ENCODE results near the gene NAV1. TPM values are rescaled to one million over a fixed set of nuclear protein-coding genes. Genes with fewer than 3 reads are reported as not detected.

The NAV1 gene
- total and polyA plus RNA-seq, 9 of the 15 experiments (the other 6 are each of a cell fraction or from before 2014, with no cell fraction given) = 0.91 to 16.8 (median 3.2) TPM

- POLR2A ChIA-PET = interaction anchor here (0.6 to 2.2 kb wide), 4 partner anchors 9 to 59 kb away, joined by 3 to 14 read pairs (median 3); no protein-coding TSS in a partner anchor
- Histone ChIP-seq H3K9me1 (ENCODE audit: control insufficient read depth, insufficient read depth, low read length) (no peaks in the 10 kb centered on the region), H3K9ac (ENCODE audit: insufficient read depth in 1 of 2, low read depth in 2 of 2, low read length in 2 of 2) (no peak overlapping the region), H3K4me2 (ENCODE audit: insufficient read depth, low read length) (no peak overlapping the region), H3K4me1 (replicated peaks in 1 of 2; ENCODE audit: control insufficient read depth in 2 of 2, insufficient read depth in 2 of 2, low read length in 2 of 2) (peaks cover 27 to 43% of the 10 kb centered on the region in 2 experiments), H3K36me3 (ENCODE audit: control insufficient read depth, insufficient read depth, low read length) (no peaks in the 10 kb centered on the region), H3K9me3 (replicated peaks; ENCODE audit: control insufficient read depth, insufficient read depth, low read depth, low read length) (no peaks in the 10 kb centered on the region), H3K27me3 (ENCODE audit: control insufficient read depth in 2 of 2, insufficient read depth in 2 of 2, low read length in 2 of 2) (no peaks in the 10 kb centered on the region), H3K4me3 (no peak overlapping the region), H4K20me1 (replicated peaks; ENCODE audit: control insufficient read depth, insufficient read depth, low read length) (no peaks in the 10 kb centered on the region), H3K27ac (ENCODE audit: extremely low read depth, low read depth, low read length) (no peak overlapping the region), H3K79me2 (ENCODE audit: control insufficient read depth, insufficient read depth, low read length) (no peaks in the 10 kb centered on the region), H2AFZ (ENCODE audit: low read depth, low read length) (no peak overlapping the region; the same call in 1 of the 2 replicates)
- in situ Hi-C loops (cut with MboI) (loop anchor here (5.0 kb wide), 1 partner anchor 64 kb away; no protein-coding TSS in a partner anchor), intact Hi-C loops (cut with micrococcal nuclease) (no loop called here)
- no peak for ATAC-seq
- no TSS peak for BruUV-seq (replicated peaks)
- no peak for DNase-seq (ENCODE audit: extremely low read depth in 1 of 4, low spot score in 3 of 4)
- TF ChIP-seq SPI1 (IDR thresholded peaks at IDR 0.05; ENCODE audit: borderline replicate concordance, low read depth, low read length) (no peak), ZFP1 (CRISPR knock-in tag; IDR thresholded peaks at IDR 0.05) (no peak), FOXK1 (CRISPR knock-in tag; IDR thresholded peaks at IDR 0.05; ENCODE audit: borderline replicate concordance) (no peak), HMGN3 (IDR thresholded peaks at IDR 0.05; ENCODE audit: borderline replicate concordance, extremely low read depth, insufficient read length, low read depth, low read length) (peak; percentile 1), TEAD2 (tag; IDR thresholded peaks at IDR 0.05) (no peak), HNRNPLL (IDR thresholded peaks at IDR 0.05; ENCODE audit: low read depth, low read length, poor library complexity, severe bottlenecking) (no peak), ZNF511 (CRISPR knock-in tag; IDR thresholded peaks at IDR 0.05) (no peak), HMG20B (CRISPR knock-in tag; IDR thresholded peaks at IDR 0.05) (no peak)
- 61% methylated on average over 6 of the region's 6 CpGs for WGBS (ENCODE audit: insufficient coverage, low coverage, missing lambda C conversion rate)
- no peak for FAIRE-seq
- CTCF ChIA-PET (ENCODE audit: low intra/inter-chr PET ratio) = interaction anchor here (0.6 to 6.7 kb wide), 4 partner anchors 28 to 76 kb away, joined by 6 to 166 read pairs (median 37); no protein-coding TSS in a partner anchor
These were observed 27.5 kb upstream of the NAV1 start for GRCh38 chr1:201511396-201511940.

All from K562 (cell line).